Sciatic nerve (tissue), 2 donors: ENCODE results near the gene AKT3. TPM values are rescaled to one million over a fixed set of nuclear protein-coding genes. Genes with fewer than 3 reads are reported as not detected.
"Not testable (repeated sequence)": the region's sequence is repeated elsewhere in the genome, so short reads cannot be mapped to it uniquely, and the experiment has no call there.

Source experiments
- ATAC-seq: fragments of 200-7000 bp; cut with Tn5 transposase; one replicate; pipeline ENCODE4 v1.9.1; 2020; ENCODE audit warnings: mild to moderate bottlenecking, moderate library complexity
- DNase-seq: peaks from one replicate; pipeline ENCODE4 v3.0.0-alpha.2; 2020; ENCODE audit warnings: low spot score
- intact Hi-C: fragments of 100-400 bp; cut with DNase I; formaldehyde crosslinking; loops from one replicate; pipeline ENCODE4 v1.14.2; 2022
- total RNA-seq: library from RNA; stranded (reverse); fragmentation: NEBNext Ultra II Directional; extraction: Animal tissue kit (Norgen Biotek cat#: 25700); gene quantifications from one replicate; pipeline ENCODE4 v1.2.1, GENCODE V29; 2021
- donor health status: DM: no; HTN: no; CAD: no.
- donor health status: DM: no; HTN: no; CAD: no.

AKT3 gene
- total RNA-seq, 1 donor from 2014 or later, result 143 TPM

- ATAC-seq (no peak), DNase-seq (no peak)
- intact Hi-C loops, result no loop called here
These were observed 191.4 kb downstream of the AKT3 start for GRCh38 chr1:243658594-243659105.

- intact Hi-C loops, result no loop called here
- no peak for DNase-seq
- no peak for ATAC-seq
These were observed 192.2 kb downstream of the AKT3 start for GRCh38 chr1:243657793-243658192.

GRCh38 chr1:243649530-243649929 is 200.5 kb downstream of the AKT3 start:
- intact Hi-C loops, DNase-seq, ATAC-seq: not testable (repeated sequence)

GRCh38 chr1:243646841-243647240 is 203.2 kb downstream of the AKT3 start:
- intact Hi-C loops, result no loop called here
- no peak for ATAC-seq
- no peak for DNase-seq

GRCh38 chr1:243645281-243645680 is 204.8 kb downstream of the AKT3 start:
- intact Hi-C loops, result no loop called here
- ATAC-seq, result no peak
- DNase-seq, result no peak

GRCh38 chr1:243642936-243643335 is 207.1 kb downstream of the AKT3 start:
- DNase-seq (no peak), ATAC-seq (no peak)
- intact Hi-C loops, result no loop called here

- no peak for ATAC-seq
- intact Hi-C loops, result no loop called here
- no peak for DNase-seq
These were observed 210.9 kb downstream of the AKT3 start for GRCh38 chr1:243639027-243639658.

- DNase-seq, result no peak
- intact Hi-C loops, result no loop called here
- ATAC-seq, result no peak
These were observed 211.9 kb downstream of the AKT3 start for GRCh38 chr1:243638186-243638585.

- intact Hi-C loops, result no loop called here
- DNase-seq (no peak), ATAC-seq (no peak)
These were observed 221.6 kb downstream of the AKT3 start for GRCh38 chr1:243628476-243628907.

- intact Hi-C loops, result no loop called here
- no peak for ATAC-seq
- no peak for DNase-seq
These were observed 226.2 kb downstream of the AKT3 start for GRCh38 chr1:243623841-243624240.

- DNase-seq (no peak), ATAC-seq (no peak)
- intact Hi-C loops, result no loop called here
These were observed 228.1 kb downstream of the AKT3 start for GRCh38 chr1:243621973-243622372.

- DNase-seq (no peak), ATAC-seq (no peak)
- intact Hi-C loops, result no loop called here
These were observed 229.9 kb downstream of the AKT3 start for GRCh38 chr1:243620096-243620495.

GRCh38 chr1:243609698-243610097 is 240.3 kb downstream of the AKT3 start:
- intact Hi-C loops, result no loop called here
- DNase-seq (no peak), ATAC-seq (no peak)

GRCh38 chr1:243605604-243606003 is 244.4 kb downstream of the AKT3 start:
- no peak for DNase-seq
- intact Hi-C loops, result no loop called here
- ATAC-seq, result no peak

GRCh38 chr1:243601720-243602119 is 248.3 kb downstream of the AKT3 start:
- no peak for ATAC-seq
- intact Hi-C loops, result no loop called here

GRCh38 chr1:243598433-243598832 is 251.6 kb downstream of the AKT3 start:
- intact Hi-C loops, result no loop called here
- no peak for DNase-seq
- ATAC-seq, result no peak

More at GRCh38 chr1:243601720-243602119, 248.3 kb downstream of the AKT3 start:
- DNase-seq, result no peak

GRCh38 chr1:243597383-243597782 is 252.7 kb downstream of the AKT3 start:
- DNase-seq, result no peak
- intact Hi-C loops, result no loop called here
- no peak for ATAC-seq

- DNase-seq, result no peak
- intact Hi-C loops, result no loop called here
- ATAC-seq, result no peak
These were observed 253.5 kb downstream of the AKT3 start for GRCh38 chr1:243596431-243597062.

- no peak for DNase-seq
- intact Hi-C loops, result no loop called here
- no peak for ATAC-seq
These were observed 254.4 kb downstream of the AKT3 start for GRCh38 chr1:243595527-243596210.

GRCh38 chr1:243594455-243594854 is 255.6 kb downstream of the AKT3 start:
- ATAC-seq (no peak), DNase-seq (no peak)
- intact Hi-C loops, result no loop called here
